Spleen (tissue), 7 donors: ENCODE data around the gene TMEM40.

Source experiments
- POLR2A ChIP-seq, 3 donors: fragments of 450-650 bp; IDR thresholded peaks; one replicate each; pipeline ENCODE4 v1.5.1; 2017; ENCODE audit warnings: antibody characterized with exemption in 3 of 3, mild to moderate bottlenecking in 1 of 3
- POLR2AphosphoS5 ChIP-seq, 3 donors: sonication (generic); formaldehyde crosslinking; IDR thresholded peaks; one replicate each; pipeline ENCODE4 v1.5.1; 2017; ENCODE audit warnings: antibody characterized with exemption in 3 of 3
- TF ChIP-seq, protein P1 (sequence below), 11 experiments: fragments of 200-600 bp in 7 of 11; fragments of 450-650 bp in 4 of 11; sonication (generic) in 4 of 11; IDR thresholded peaks in 8 of 11; conservative IDR thresholded peaks in 3 of 11; 1 replicate in 7 of 11; 2 replicates in 4 of 11; pipeline versions ENCODE4 v1.4.0 to v1.8.0; 2016 to 2021; ENCODE audit warnings: antibody characterized with exemption in 11 of 11, inconsistent platforms in 4 of 11, mild to moderate bottlenecking in 1 of 11
- donor health status: DM: no; HTN: no; CAD: no; lungs with moderate emphysema.
- donor health status: DM: no; HTN: no; CAD: no.
- donor health status: DM: no; HTN: no; CAD: no.

GRCh38 chr3:12803371-12803770, 44.3 kb upstream of the TMEM40 start:
- TF ChIP-seq POLR2AphosphoS5 (IDR thresholded peaks at IDR 0.05) = no peak
- TF ChIP-seq, protein P1, sequence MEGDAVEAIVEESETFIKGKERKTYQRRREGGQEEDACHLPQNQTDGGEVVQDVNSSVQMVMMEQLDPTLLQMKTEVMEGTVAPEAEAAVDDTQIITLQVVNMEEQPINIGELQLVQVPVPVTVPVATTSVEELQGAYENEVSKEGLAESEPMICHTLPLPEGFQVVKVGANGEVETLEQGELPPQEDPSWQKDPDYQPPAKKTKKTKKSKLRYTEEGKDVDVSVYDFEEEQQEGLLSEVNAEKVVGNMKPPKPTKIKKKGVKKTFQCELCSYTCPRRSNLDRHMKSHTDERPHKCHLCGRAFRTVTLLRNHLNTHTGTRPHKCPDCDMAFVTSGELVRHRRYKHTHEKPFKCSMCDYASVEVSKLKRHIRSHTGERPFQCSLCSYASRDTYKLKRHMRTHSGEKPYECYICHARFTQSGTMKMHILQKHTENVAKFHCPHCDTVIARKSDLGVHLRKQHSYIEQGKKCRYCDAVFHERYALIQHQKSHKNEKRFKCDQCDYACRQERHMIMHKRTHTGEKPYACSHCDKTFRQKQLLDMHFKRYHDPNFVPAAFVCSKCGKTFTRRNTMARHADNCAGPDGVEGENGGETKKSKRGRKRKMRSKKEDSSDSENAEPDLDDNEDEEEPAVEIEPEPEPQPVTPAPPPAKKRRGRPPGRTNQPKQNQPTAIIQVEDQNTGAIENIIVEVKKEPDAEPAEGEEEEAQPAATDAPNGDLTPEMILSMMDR (IDR thresholded peaks at IDR 0.05 in 8 of 11, conservative IDR thresholded peaks at IDR 0.05 in 3 of 11) = no peak
- no peak for TF ChIP-seq POLR2A (IDR thresholded peaks at IDR 0.05)
